GM21515 (cell line): Measurements from ENCODE around the gene LRP11.

Experiments used
- ATAC-seq: cut with Tn5 transposase; IDR thresholded peaks from one replicate; pipeline ENCODE4 v1.9.1; 2021; ENCODE audit not compliant: unreplicated experiment

The LRP11 gene

GRCh38 chr6:149806127-149806526, 58.0 kb downstream of the LRP11 start:
- ATAC-seq: no peak

GRCh38 chr6:149783551-149783950, 80.6 kb downstream of the LRP11 start:
- ATAC-seq: no peak

GRCh38 chr6:149782337-149782736, 81.8 kb downstream of the LRP11 start:
- no peak for ATAC-seq

- no peak for ATAC-seq
These were observed 82.4 kb downstream of the LRP11 start for GRCh38 chr6:149781715-149782114.

- ATAC-seq: no peak
These were observed 84.6 kb downstream of the LRP11 start for GRCh38 chr6:149779644-149779963.

GRCh38 chr6:149777624-149778023, 86.5 kb downstream of the LRP11 start:
- no peak for ATAC-seq

GRCh38 chr6:149771925-149772324, 92.2 kb downstream of the LRP11 start:
- ATAC-seq: no peak

GRCh38 chr6:149771185-149771584, 93.0 kb downstream of the LRP11 start:
- ATAC-seq: no peak

- ATAC-seq: no peak
These were observed 94.5 kb downstream of the LRP11 start for GRCh38 chr6:149769676-149770075.
